NCI-H1694 (cell line): ENCODE data around the gene ALDH18A1.
"Not testable (repeated sequence)": the region's sequence is repeated elsewhere in the genome, so short reads cannot be mapped to it uniquely, and the experiment has no call there.

Source experiments
- DNase-seq: peaks from one replicate; lab custom pipeline; 2025; lab: John Stamatoyannopoulos, UW

The ALDH18A1 gene

GRCh38 chr10:95648138-95648537, 8.4 kb downstream of the ALDH18A1 start:
- DNase-seq, result no peak

- DNase-seq, result no peak
These were observed 10.4 kb downstream of the ALDH18A1 start for GRCh38 chr10:95646160-95646559.

GRCh38 chr10:95644901-95645300, 11.6 kb downstream of the ALDH18A1 start:
- no peak for DNase-seq

- no peak for DNase-seq
These were observed 15.6 kb downstream of the ALDH18A1 start for GRCh38 chr10:95640891-95641315.

- DNase-seq, result no peak
These were observed 18.6 kb downstream of the ALDH18A1 start for GRCh38 chr10:95637911-95638310.

GRCh38 chr10:95637140-95637539, 19.4 kb downstream of the ALDH18A1 start:
- DNase-seq, result no peak

GRCh38 chr10:95635319-95635733, 21.2 kb downstream of the ALDH18A1 start:
- DNase-seq, result no peak

- DNase-seq, result no peak
These were observed 27.7 kb downstream of the ALDH18A1 start for GRCh38 chr10:95628786-95629185.

- no peak for DNase-seq
These were observed 30.0 kb downstream of the ALDH18A1 start for GRCh38 chr10:95626500-95626899.

- not testable (repeated sequence) for DNase-seq
These were observed 36.1 kb downstream of the ALDH18A1 start for GRCh38 chr10:95620415-95620814.

- DNase-seq, result no peak
These were observed 38.4 kb downstream of the ALDH18A1 start for GRCh38 chr10:95618101-95618500.

GRCh38 chr10:95616446-95616845, 40.1 kb downstream of the ALDH18A1 start:
- DNase-seq, result no peak

GRCh38 chr10:95613330-95613729, 43.2 kb downstream of the ALDH18A1 start:
- DNase-seq, result no peak

- no peak for DNase-seq
These were observed 45.8 kb downstream of the ALDH18A1 start for GRCh38 chr10:95610727-95611126.

GRCh38 chr10:95606922-95607321, 49.6 kb downstream of the ALDH18A1 start:
- DNase-seq, result no peak

- no peak for DNase-seq
These were observed 51.3 kb downstream of the ALDH18A1 start for GRCh38 chr10:95605163-95605562.

GRCh38 chr10:95604630-95605029, 51.9 kb downstream of the ALDH18A1 start:
- DNase-seq, result no peak

GRCh38 chr10:95602382-95602781, 54.1 kb downstream of the ALDH18A1 start:
- no peak for DNase-seq

GRCh38 chr10:95601116-95601719, 55.3 kb downstream of the ALDH18A1 start:
- DNase-seq, result peak; percentile 86

GRCh38 chr10:95600158-95600557, 56.4 kb downstream of the ALDH18A1 start:
- DNase-seq, result no peak

GRCh38 chr10:95597788-95598187, 58.7 kb downstream of the ALDH18A1 start:
- DNase-seq, result no peak

- DNase-seq, result no peak
These were observed 68.5 kb downstream of the ALDH18A1 start for GRCh38 chr10:95588025-95588424.

- no peak for DNase-seq
These were observed 76.5 kb downstream of the ALDH18A1 start for GRCh38 chr10:95579835-95580535.

GRCh38 chr10:95579292-95579691, 77.2 kb downstream of the ALDH18A1 start:
- DNase-seq, result no peak
